ENCODE data around the gene MACROD2.

DNA sequence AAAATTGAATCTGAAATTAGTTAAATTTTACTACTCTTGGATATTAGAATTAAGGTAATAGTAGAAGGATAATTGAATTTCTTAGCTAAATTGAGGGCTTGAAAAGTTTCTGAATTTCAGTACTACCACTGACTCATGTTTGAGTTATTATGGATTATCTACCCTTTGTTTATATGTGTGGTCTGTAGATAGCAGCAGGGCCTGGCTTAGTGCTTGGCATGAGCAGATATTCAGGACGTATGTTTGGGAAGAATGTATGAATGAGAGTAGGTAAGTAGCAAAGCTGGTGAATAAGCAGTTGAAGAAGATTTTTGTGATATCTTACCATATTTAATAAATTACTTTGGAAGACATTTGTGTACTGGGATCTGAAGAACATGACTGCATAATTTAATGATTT is 152.7 kb downstream of the MACROD2 start:
- no peak for TF ChIP-seq CTCF (conservative IDR thresholded peaks at IDR 0.05 in 1 of 2, IDR thresholded peaks at IDR 0.05 in 1 of 2; ENCODE audit: extremely low read depth in 1 of 2, insufficient read depth in 1 of 2, low read depth in 1 of 2, low read length in 2 of 2)
- TF ChIP-seq EZH2 (IDR thresholded peaks at IDR 0.05; ENCODE audit: borderline replicate concordance, low read length), result no peak

Measured in mammary epithelial cell (primary cell).